ENCODE data around the gene FPR1.
"Not testable (repeated sequence)": the region's sequence is repeated elsewhere in the genome, so short reads cannot be mapped to it uniquely, and the experiment has no call there.

The FPR1 gene

GRCh38 chr19:51742789-51743188 lies 8.9 kb downstream of the FPR1 start:
- DNase-seq (ENCODE audit: extremely low spot score), result no peak
- ChIA-PET POLR2A (no interaction called here), CTCF (interaction anchor here (1.8 kb wide), 1 partner anchor 35 kb away, joined by 6 read pairs; no protein-coding TSS in a partner anchor)
- no peak for TF ChIP-seq CTCF (IDR thresholded peaks at IDR 0.05; ENCODE audit: control extremely low read depth, extremely low read depth, low read depth, missing control alignments)

DNA sequence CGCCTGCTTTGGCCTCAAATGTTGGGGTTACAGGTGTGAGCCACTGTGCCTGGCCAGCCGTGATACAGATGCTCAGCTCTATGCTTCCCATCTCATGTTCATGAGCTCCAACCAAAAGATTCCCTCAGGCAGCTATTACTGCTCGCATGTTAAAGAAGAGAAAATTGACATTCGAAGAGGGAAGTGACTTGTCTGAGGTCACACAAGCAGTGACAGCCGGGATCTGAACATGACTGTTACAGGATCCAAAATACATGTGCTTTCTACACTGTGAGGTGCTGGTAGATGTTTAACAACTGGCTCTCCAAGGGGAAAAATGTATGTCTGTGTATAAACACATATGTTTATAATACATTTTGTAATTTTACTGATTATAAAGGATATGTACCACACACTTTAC lies 11.3 kb downstream of the FPR1 start:
- no peak for TF ChIP-seq CTCF (IDR thresholded peaks at IDR 0.05; ENCODE audit: control extremely low read depth, extremely low read depth, low read depth, missing control alignments)
- ChIA-PET POLR2A (no interaction called here), CTCF (no interaction called here)
- no peak for DNase-seq (ENCODE audit: extremely low spot score)

GRCh38 chr19:51739466-51740213 lies 12.0 kb downstream of the FPR1 start:
- CTCF ChIA-PET, result no interaction called here
- TF ChIP-seq CTCF (IDR thresholded peaks at IDR 0.05; ENCODE audit: control extremely low read depth, extremely low read depth, low read depth, missing control alignments), result no peak

DNA sequence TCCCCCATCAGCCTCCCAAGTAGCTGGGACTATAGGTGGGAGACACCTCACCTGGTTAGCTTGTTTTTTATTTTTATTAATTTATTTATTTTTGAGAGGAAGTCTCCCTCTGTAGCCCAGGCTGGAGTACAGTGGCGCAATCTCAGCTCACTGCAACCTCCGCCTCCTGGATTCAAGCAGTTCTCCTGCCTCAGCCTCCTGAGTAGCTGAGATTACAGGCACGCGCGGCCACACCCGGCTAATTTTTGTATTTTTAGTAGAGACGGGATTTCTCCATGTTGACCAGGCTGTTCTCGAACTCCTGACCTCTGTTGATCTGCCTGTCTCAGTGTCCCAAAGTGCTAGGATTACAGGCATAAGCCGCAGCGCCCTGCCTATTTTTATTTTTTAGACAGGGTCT lies 13.2 kb downstream of the FPR1 start:
- DNase-seq (ENCODE audit: extremely low spot score); POLR2A ChIA-PET: not testable (repeated sequence)
- CTCF ChIA-PET, result interaction anchor here (1.0 kb wide), 1 partner anchor 41 kb away, joined by 3 read pairs; no protein-coding TSS in a partner anchor

More at GRCh38 chr19:51739466-51740213, 12.0 kb downstream of the FPR1 start:
- no peak for DNase-seq (ENCODE audit: extremely low spot score)
- POLR2A ChIA-PET, result no interaction called here

DNA sequence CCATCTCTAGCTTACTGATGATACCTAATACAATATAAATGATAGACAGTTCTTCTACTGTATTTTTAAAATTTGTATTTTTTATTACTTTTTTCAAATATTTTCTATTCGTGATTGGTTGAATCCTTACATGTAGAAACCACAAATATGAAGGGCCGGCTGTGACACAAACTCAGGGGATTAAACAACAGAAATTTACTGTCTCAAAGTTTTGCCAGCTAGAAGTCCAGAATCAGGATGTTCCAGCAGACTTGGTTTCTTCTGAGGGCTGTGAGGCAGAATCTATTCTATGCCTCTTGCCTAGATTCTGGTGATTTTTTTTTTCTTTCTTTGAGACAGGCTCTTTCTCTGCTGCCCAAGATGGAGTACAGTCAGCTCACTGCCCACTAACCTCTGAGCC lies 13.8 kb downstream of the FPR1 start:
- DNase-seq (ENCODE audit: extremely low spot score), result no peak
- CTCF ChIA-PET, result interaction anchor here (1.0 kb wide), 1 partner anchor 42 kb away, joined by 3 read pairs; no protein-coding TSS in a partner anchor
- no peak for TF ChIP-seq CTCF (IDR thresholded peaks at IDR 0.05; ENCODE audit: control extremely low read depth, extremely low read depth, low read depth, missing control alignments)
- POLR2A ChIA-PET, result interaction anchor here (0.5 kb wide), 1 partner anchor 452 kb away, joined by 11 read pairs; the partner anchor contains the start of gene PPP2R1A

DNA sequence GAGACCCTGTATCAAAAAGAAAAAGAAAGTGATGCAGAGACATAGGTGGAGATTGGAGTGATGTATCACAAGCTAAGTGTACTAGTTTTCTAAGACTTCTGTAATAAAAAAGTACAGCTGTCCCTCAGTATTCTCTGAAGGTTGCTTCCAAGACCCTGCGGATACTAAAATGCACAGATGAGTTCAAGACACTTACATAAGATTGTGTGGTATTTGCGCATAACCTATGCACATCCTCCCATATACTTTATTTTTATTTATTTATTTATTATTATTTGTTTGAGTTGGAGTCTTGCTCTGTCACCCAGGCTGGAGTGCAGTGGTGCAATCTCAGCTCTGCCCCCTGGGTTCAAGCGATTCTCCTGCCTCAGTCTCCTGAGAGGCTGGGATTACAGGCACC lies 14.3 kb downstream of the FPR1 start:
- no peak for DNase-seq (ENCODE audit: extremely low spot score)
- ChIA-PET POLR2A (interaction anchor here (0.5 kb wide), 1 partner anchor 452 kb away, joined by 11 read pairs; the partner anchor contains the start of gene PPP2R1A), CTCF (no interaction called here)
- no peak for TF ChIP-seq CTCF (IDR thresholded peaks at IDR 0.05; ENCODE audit: control extremely low read depth, extremely low read depth, low read depth, missing control alignments)

DNA sequence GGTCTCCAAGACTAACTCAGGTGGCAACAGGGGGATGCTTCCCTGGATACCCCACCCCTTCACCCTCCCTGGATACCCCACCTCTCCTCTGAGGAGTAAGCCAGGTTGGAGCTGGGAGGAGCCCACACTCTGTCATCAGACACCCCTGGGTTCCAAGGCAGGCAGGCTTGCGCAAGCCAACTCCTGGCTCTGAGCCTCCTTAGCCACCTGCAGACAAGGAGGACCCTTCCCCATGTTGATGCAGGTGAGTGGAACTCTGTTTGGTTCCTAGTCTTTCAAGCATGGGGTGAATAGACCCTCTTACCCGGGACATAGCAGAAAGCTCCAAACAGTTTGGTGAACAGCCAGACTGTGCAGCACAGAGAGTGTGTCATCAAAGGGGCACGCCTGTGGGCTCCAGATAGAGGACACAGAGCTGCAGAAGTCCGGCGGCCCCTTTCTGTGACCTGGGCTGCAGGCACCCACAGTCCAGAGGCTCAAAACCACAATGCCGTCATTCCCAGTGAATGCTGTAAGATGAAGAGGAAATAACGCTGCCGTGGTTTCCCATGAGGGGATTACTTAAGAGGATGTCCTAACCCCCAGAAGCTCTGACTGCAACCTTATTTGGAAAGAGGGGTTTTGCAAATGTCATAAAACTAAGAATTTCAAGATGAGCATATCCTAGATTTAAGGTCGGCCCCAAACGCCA lies 15.8 kb downstream of the FPR1 start:
- DNase-seq (ENCODE audit: extremely low spot score), result no peak
- ChIA-PET POLR2A (no interaction called here), CTCF (no interaction called here)
- no peak for TF ChIP-seq CTCF (IDR thresholded peaks at IDR 0.05; ENCODE audit: control extremely low read depth, extremely low read depth, low read depth, missing control alignments)
